IPS DF 6.9 (cell line): ENCODE results near the gene PCDHA13.
A peak's percentile ranks its signal among the peaks of the same experiment; 100 is the strongest.
"Not testable (repeated sequence)": the region's sequence is repeated elsewhere in the genome, so short reads cannot be mapped to it uniquely, and the experiment has no call there.

Source experiments
- DNase-seq: peaks from one replicate; pipeline ENCODE4 v3.0.0-alpha.2; 2013; ENCODE audit warnings: low read depth, low spot score
- H3K27ac ChIP-seq: one replicate; pipeline ENCODE4 v1.5.1; 2013; ENCODE audit warnings: low read length, control low read depth
- H3K27me3 ChIP-seq: 2 replicates; pipeline ENCODE4 v1.6.1; 2013; ENCODE audit warnings: mild to moderate bottlenecking, low read length; ENCODE audit not compliant: control insufficient read depth, insufficient read depth
- H3K36me3 ChIP-seq: 2 replicates; pipeline ENCODE4 v1.6.1; 2013; ENCODE audit warnings: low read length; ENCODE audit not compliant: control insufficient read depth, insufficient read depth
- H3K4me1 ChIP-seq: 2 replicates; pipeline ENCODE4 v1.6.1; 2013; ENCODE audit warnings: low read length; ENCODE audit not compliant: control insufficient read depth, insufficient read depth
- H3K4me3 ChIP-seq: 2 replicates; pipeline ENCODE4 v1.5.1; 2013; ENCODE audit warnings: mild to moderate bottlenecking, low read length
- H3K9me3 ChIP-seq: 2 replicates; pipeline ENCODE4 v1.6.1; 2013; ENCODE audit warnings: low read length, inconsistent platforms; ENCODE audit not compliant: control insufficient read depth, insufficient read depth
- WGBS: extraction: QIAGEN DNeasy Blood & Tissue Kit; methylation state at CpG from one replicate; pipeline ENCODE4 v1.1.7; 2013; ENCODE audit warnings: mixed read lengths, missing lambda C conversion rate; ENCODE audit not compliant: insufficient read length, insufficient coverage; 5-methylcytosine and 5-hydroxymethylcytosine counted together

Gene PCDHA13

DNA sequence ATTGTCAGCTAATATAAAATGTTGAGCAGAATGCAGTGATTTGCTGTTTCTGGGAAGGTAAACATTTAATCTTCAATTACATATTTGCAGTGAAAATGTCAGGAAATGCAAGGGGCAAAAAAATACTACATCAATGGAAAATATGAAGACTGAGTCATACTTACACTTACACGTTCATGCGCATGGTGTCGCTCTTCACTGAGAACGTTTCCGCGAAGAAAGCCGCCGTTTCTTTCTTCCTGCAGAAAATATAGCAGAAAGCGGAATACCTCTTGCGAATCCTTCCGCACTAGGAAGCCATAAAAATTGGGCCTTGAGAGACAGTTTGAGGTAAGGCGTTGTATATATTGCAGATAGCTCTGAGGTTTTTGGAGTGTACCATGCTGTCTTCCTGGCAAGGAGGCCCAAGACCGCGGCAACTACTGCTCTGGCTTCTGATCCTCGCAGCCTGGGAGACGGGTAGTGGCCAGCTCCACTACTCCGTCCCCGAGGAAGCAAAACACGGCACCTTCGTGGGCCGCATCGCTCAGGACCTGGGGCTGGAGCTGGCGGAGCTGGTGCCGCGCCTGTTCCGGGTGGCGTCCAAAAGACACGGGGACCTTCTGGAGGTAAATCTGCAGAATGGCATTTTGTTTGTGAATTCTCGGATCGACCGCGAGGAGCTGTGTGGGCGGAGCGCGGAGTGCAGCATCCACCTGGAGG lies at the start of gene PCDHA13:
PCDHA13 (plus strand) TSS at position 236 of the 702 bp plus-strand sequence; CDS start at position 381, 145 bp downstream.
- Histone ChIP-seq H3K4me3 (peak within 1 kb of the TSS; percentile 33; the same call in 1 of the 2 replicates), H3K4me1 (peaks cover 2% of the 10 kb centered on the region; the same call in 1 of the 2 replicates), H3K9me3 (no peaks in the 10 kb centered on the region), H3K27ac (no peak within 1 kb of the TSS), H3K27me3 (no peaks in the 10 kb centered on the region), H3K36me3 (peaks cover 7% of the 10 kb centered on the region)
- DNase-seq: no peak
- no CpG with 5 or more reads among the region's 35 CpGs for WGBS

DNA sequence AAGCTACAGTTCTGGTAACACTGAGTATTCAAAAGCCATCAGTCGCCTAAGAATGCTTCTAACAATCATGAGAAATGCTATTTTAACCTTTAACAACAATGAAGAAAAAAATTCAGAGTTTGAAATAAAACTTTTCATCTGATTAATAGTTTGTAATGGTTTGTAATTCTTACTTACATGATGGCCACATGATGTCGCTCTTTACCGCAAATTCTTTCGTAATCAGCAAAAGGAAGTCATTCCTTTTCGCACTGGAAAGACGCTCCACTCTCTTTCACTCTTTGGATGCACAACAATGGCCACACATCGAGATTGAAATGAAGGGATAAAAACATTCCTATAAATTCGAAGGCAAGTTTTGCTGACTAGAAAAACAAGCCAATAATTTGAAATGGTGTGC lies 47.9 kb upstream of the PCDHA13 start, which contains the start of gene PCDHA7:
PCDHA7 (plus strand) TSS at position 277 of the 400 bp plus-strand sequence; CDS start at position 392, 115 bp downstream.
- no peaks in the 10 kb centered on the region for H3K4me1 ChIP-seq
- no peak within 1 kb of the TSS for H3K27ac ChIP-seq
- no CpG with 5 or more reads among the region's 8 CpGs for WGBS
- H3K9me3 ChIP-seq: no peaks in the 10 kb centered on the region
- H3K36me3 ChIP-seq: no peaks in the 10 kb centered on the region
- no peaks in the 10 kb centered on the region for H3K27me3 ChIP-seq
- no peak within 1 kb of the TSS for H3K4me3 ChIP-seq
- no peak for DNase-seq

- not testable (repeated sequence) for H3K27me3 ChIP-seq, H3K36me3 ChIP-seq, H3K4me3 ChIP-seq, H3K9me3 ChIP-seq, H3K4me1 ChIP-seq, DNase-seq, H3K27ac ChIP-seq
- WGBS: no CpG with 5 or more reads among the region's 38 CpGs
Observed at GRCh38 chr5:140834439-140835008, 47.4 kb upstream of the PCDHA13 start.

- Histone ChIP-seq H3K4me1 (no peaks in the 10 kb centered on the region), H3K9me3 (no peaks in the 10 kb centered on the region), H3K36me3 (no peaks in the 10 kb centered on the region), H3K27ac (no peak overlapping the region), H3K4me3 (no peak overlapping the region), H3K27me3 (no peaks in the 10 kb centered on the region)
- WGBS: no CpG with 5 or more reads among the region's 103 CpGs
- DNase-seq: no peak
Observed at GRCh38 chr5:140835622-140836510, 46.1 kb upstream of the PCDHA13 start.

DNA sequence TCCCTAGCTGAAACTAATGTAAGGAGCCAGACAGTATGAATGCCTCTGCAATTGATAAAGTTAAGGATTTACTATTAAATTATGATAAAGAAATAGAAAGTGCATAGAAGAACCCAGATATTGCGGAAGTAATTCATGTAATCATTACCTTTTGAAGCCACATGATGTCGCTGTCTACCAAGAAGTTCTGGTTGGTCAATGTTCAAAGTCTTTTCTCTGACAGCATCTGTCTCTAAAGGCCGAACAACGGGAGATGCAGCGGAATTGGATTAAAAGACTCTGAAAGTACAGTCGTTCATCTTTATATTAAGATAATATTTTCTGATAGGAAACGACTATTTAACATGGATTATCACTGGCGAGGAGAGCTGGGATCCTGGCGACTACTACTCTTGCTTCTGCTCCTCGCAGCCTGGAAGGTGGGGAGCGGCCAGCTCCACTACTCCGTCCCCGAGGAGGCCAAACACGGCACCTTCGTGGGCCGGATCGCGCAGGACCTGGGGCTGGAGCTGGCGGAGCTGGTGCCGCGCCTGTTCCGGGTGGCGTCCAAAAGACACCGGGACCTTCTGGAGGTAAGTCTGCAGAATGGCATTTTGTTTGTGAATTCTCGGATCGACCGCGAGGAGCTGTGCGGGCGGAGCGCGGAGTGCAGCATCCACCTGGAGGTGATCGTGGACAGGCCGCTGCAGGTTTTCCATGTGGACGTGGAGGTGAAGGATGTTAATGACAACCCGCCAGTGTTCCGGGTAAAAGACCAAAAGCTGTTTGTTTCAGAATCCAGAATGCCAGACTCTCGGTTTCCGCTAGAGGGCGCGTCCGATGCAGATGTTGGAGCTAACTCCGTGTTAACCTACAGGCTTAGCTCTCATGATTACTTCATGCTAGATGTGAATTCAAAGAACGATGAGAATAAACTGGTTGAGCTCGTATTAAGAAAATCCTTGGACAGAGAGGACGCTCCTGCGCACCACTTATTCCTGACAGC lies 40.7 kb upstream of the PCDHA13 start, which contains the start of gene PCDHA8:
PCDHA8 (plus strand) TSS at position 210 of the 985 bp plus-strand sequence; CDS start at position 345, 135 bp downstream.
- no peaks in the 10 kb centered on the region for H3K9me3 ChIP-seq
- 0 out of 2 replicates have a peak, but pooled peaks cover 2% of the 10 kb centered on the region for H3K4me1 ChIP-seq
- no peak for DNase-seq
- H3K27me3 ChIP-seq: no peaks in the 10 kb centered on the region
- WGBS: no CpG with 5 or more reads among the region's 47 CpGs
- no peak within 1 kb of the TSS for H3K27ac ChIP-seq
- peak within 1 kb of the TSS; percentile 37; the same call in 1 of the 2 replicates for H3K4me3 ChIP-seq
- no peaks in the 10 kb centered on the region for H3K36me3 ChIP-seq

GRCh38 chr5:140842798-140843733 lies 38.9 kb upstream of the PCDHA13 start:
- Histone ChIP-seq H3K27ac (no peak overlapping the region), H3K27me3 (no peaks in the 10 kb centered on the region), H3K36me3 (no peaks in the 10 kb centered on the region), H3K9me3 (no peaks in the 10 kb centered on the region), H3K4me3 (no peak overlapping the region), H3K4me1 (0 out of 2 replicates have a peak, but pooled peaks cover 2% of the 10 kb centered on the region)
- no CpG with 5 or more reads among the region's 87 CpGs for WGBS
- no peak for DNase-seq

DNA sequence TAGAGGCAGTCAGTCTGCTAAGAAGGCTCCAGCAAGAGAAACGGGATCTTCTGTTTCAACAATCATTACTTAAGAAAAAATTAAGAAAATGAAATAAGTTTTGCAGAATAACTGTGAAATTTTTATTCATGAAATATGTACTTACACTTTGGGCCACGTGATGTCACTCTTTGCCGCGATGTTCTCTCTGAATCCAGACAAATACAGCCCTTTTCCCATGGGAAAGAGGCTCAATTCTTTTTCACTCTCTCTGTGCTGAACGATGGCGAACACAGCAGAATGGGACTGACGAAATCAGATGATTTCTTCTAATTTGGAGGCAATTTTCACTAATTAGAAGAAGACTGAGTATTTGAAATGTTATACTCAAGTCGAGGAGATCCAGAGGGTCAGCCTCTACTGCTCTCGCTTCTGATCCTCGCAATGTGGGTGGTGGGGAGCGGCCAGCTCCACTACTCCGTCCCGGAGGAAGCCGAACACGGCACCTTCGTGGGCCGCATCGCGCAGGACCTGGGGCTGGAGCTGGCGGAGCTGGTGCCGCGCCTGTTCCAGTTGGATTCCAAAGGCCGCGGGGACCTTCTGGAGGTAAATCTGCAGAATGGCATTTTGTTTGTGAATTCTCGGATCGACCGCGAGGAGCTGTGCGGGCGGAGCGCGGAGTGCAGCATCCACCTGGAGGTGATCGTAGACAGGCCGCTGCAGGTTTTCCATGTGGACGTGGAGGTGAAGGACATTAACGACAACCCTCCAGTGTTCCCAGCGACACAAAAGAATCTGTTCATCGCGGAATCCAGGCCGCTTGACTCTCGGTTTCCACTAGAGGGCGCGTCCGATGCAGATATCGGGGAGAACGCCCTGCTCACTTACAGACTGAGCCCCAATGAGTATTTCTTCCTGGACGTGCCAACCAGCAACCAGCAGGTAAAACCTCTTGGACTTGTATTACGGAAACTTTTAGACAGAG lies 33.5 kb upstream of the PCDHA13 start, which contains the start of gene PCDHA9:
PCDHA9 (plus strand) TSS at position 244 of the 964 bp plus-strand sequence; CDS start at position 358, 114 bp downstream.
- WGBS: no CpG with 5 or more reads among the region's 48 CpGs
- H3K36me3 ChIP-seq, H3K9me3 ChIP-seq, H3K27ac ChIP-seq, H3K27me3 ChIP-seq, H3K4me3 ChIP-seq, H3K4me1 ChIP-seq, DNase-seq: not testable (repeated sequence)

GRCh38 chr5:140849831-140850634 lies 31.9 kb upstream of the PCDHA13 start:
- WGBS: no CpG with 5 or more reads among the region's 101 CpGs
- not testable (repeated sequence) for H3K9me3 ChIP-seq, H3K27ac ChIP-seq, H3K4me3 ChIP-seq, H3K4me1 ChIP-seq, H3K27me3 ChIP-seq, H3K36me3 ChIP-seq, DNase-seq
